ENCODE results near the gene RD3L. TPM values are rescaled to one million over a fixed set of nuclear protein-coding genes. Genes with fewer than 3 reads are reported as not detected.
A peak's percentile ranks its signal among the peaks of the same experiment; 100 is the strongest.

Gene RD3L
- total and polyA plus RNA-seq, 10 of the 15 experiments (the other 5 are each of a cell fraction or from before 2014, with no cell fraction given): not detected

DNA sequence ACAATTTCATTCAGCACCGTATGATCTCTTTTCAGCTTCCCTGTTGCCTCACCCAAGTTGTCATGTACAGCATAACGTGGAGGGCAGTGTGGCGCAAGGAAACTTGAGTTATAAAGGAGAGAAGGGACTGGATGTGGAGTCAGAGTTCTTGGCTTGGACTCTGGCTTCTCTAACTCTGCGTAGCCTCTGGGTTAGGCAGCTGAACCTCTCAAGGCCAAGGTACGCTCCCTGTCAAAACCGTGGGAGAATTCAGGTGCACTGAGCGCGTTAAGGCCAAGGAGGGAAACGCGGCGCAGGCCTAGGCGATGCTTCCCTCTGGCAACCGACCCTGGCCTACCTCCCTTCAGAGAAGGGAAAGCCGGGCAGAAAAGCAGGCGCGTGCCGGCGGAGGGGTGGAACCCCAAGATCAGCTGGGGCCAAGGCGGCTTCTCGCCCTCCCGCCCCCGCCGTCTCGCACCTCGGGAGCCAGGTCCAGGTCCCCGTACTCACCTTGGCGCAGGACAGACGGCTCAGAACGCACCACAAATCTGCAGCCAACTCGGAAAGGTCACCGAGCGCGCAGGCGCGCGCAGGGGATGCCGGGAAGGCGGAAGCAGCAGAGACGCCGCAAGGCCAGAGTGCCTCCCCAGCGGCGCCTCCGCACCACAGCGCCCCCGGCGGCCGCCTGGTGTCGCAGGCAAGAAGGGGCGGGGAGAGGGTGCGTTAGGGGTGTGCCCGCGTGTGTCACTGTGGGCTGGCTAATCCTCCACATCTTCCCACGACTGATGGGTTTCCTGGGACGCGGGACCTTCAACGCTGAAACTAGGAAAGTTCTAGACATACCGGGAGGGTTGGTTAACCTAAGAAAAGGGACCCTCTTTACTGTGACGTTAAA lies 21.1 kb downstream of the RD3L start (continued):
- TF ChIP-seq, protein P1, sequence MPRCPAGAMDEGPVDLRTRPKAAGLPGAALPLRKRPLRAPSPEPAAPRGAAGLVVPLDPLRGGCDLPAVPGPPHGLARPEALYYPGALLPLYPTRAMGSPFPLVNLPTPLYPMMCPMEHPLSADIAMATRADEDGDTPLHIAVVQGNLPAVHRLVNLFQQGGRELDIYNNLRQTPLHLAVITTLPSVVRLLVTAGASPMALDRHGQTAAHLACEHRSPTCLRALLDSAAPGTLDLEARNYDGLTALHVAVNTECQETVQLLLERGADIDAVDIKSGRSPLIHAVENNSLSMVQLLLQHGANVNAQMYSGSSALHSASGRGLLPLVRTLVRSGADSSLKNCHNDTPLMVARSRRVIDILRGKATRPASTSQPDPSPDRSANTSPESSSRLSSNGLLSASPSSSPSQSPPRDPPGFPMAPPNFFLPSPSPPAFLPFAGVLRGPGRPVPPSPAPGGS (IDR thresholded peaks at IDR 0.05; ENCODE audit: borderline replicate concordance, insufficient read depth, low read depth, low read length, poor library complexity, severe bottlenecking): no peak
- TF ChIP-seq USF1 (IDR thresholded peaks at IDR 0.05; ENCODE audit: borderline replicate concordance, extremely low read length, insufficient read depth, low read depth, low read length) (no peak), CREM (IDR thresholded peaks at IDR 0.05; ENCODE audit: low read depth) (peak; percentile 82), TCF7 (IDR thresholded peaks at IDR 0.05; ENCODE audit: borderline replicate concordance) (no peak), ZNF384 (IDR thresholded peaks at IDR 0.05; ENCODE audit: borderline replicate concordance, low read depth, low read length) (no peak), DPF2 (IDR thresholded peaks at IDR 0.05) (peak; percentile 39; the same call in 1 of the 2 replicates), RB1 (IDR thresholded peaks at IDR 0.05; ENCODE audit: borderline replicate concordance) (no peak; the same call in 1 of the 2 replicates), RFX5 (IDR thresholded peaks at IDR 0.05; ENCODE audit: low read depth, low read length) (0 out of 2 replicates have a peak, but pooled peaks have one; percentile 6), SMC3 (IDR thresholded peaks at IDR 0.05; ENCODE audit: borderline replicate concordance, low read length) (no peak), SREBF2 (IDR thresholded peaks at IDR 0.05; ENCODE audit: low read length) (no peak), HCFC1 (IDR thresholded peaks at IDR 0.05; ENCODE audit: low read length) (peak; percentile 77), ZNF207 (IDR thresholded peaks at IDR 0.05; ENCODE audit: borderline replicate concordance) (peak; percentile 83), RCOR1 (conservative IDR thresholded peaks at IDR 0.05; ENCODE audit: low read depth, low read length) (no peak), NR2F1 (conservative IDR thresholded peaks at IDR 0.05) (peak; percentile 48), ASH2L (IDR thresholded peaks at IDR 0.05; ENCODE audit: borderline replicate concordance, low read depth) (no peak), SUZ12 (IDR thresholded peaks at IDR 0.05; ENCODE audit: unreplicated experiment) (no peak), BACH1 (IDR thresholded peaks at IDR 0.05; ENCODE audit: borderline replicate concordance) (no peak), RAD21 (IDR thresholded peaks at IDR 0.05; ENCODE audit: insufficient read depth, low read depth, low read length) (0 out of 2 replicates have a peak, but pooled peaks have one; percentile 28), NRF1 (conservative IDR thresholded peaks at IDR 0.05; ENCODE audit: low read depth, low read length) (peak; percentile 64), YY1 (IDR thresholded peaks at IDR 0.05; ENCODE audit: low read depth, low read length) (peak; percentile 82), MYC (IDR thresholded peaks at IDR 0.05; ENCODE audit: insufficient read depth, insufficient read length, insufficient replicate concordance, low read length, severe bottlenecking) (no peak)
- TF ChIP-seq, protein P2, sequence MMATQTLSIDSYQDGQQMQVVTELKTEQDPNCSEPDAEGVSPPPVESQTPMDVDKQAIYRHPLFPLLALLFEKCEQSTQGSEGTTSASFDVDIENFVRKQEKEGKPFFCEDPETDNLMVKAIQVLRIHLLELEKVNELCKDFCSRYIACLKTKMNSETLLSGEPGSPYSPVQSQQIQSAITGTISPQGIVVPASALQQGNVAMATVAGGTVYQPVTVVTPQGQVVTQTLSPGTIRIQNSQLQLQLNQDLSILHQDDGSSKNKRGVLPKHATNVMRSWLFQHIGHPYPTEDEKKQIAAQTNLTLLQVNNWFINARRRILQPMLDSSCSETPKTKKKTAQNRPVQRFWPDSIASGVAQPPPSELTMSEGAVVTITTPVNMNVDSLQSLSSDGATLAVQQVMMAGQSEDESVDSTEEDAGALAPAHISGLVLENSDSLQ (IDR thresholded peaks at IDR 0.05): no peak
- TF ChIP-seq, protein P3, sequence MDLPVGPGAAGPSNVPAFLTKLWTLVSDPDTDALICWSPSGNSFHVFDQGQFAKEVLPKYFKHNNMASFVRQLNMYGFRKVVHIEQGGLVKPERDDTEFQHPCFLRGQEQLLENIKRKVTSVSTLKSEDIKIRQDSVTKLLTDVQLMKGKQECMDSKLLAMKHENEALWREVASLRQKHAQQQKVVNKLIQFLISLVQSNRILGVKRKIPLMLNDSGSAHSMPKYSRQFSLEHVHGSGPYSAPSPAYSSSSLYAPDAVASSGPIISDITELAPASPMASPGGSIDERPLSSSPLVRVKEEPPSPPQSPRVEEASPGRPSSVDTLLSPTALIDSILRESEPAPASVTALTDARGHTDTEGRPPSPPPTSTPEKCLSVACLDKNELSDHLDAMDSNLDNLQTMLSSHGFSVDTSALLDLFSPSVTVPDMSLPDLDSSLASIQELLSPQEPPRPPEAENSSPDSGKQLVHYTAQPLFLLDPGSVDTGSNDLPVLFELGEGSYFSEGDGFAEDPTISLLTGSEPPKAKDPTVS (IDR thresholded peaks at IDR 0.05; ENCODE audit: low read depth, low read length): 0 out of 2 replicates have a peak, but pooled peaks have one; percentile 43
- TF ChIP-seq, protein P4, sequence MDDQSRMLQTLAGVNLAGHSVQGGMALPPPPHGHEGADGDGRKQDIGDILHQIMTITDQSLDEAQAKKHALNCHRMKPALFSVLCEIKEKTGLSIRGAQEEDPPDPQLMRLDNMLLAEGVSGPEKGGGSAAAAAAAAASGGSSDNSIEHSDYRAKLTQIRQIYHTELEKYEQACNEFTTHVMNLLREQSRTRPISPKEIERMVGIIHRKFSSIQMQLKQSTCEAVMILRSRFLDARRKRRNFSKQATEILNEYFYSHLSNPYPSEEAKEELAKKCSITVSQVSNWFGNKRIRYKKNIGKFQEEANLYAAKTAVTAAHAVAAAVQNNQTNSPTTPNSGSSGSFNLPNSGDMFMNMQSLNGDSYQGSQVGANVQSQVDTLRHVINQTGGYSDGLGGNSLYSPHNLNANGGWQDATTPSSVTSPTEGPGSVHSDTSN (IDR thresholded peaks at IDR 0.05; ENCODE audit: insufficient replicate concordance, low read depth, low read length): no peak
